HG03439 (cell line): ENCODE measurements around the gene HSD17B11.
"Not testable (repeated sequence)": the region's sequence is repeated elsewhere in the genome, so short reads cannot be mapped to it uniquely, and the experiment has no call there.

ENCODE experiments used
- ATAC-seq: cut with Tn5 transposase; IDR thresholded peaks from one replicate; pipeline ENCODE4 v1.9.1; 2021; ENCODE audit warnings: mild to moderate bottlenecking, moderate library complexity; ENCODE audit not compliant: unreplicated experiment

Gene HSD17B11

GRCh38 chr4:87360338-87360935, 30.6 kb downstream of the HSD17B11 start:
- ATAC-seq = no peak

GRCh38 chr4:87359258-87359657, 31.7 kb downstream of the HSD17B11 start:
- no peak for ATAC-seq

GRCh38 chr4:87356832-87357526, 34.0 kb downstream of the HSD17B11 start:
- no peak for ATAC-seq

- ATAC-seq = no peak
Observed at GRCh38 chr4:87354168-87355102, 36.6 kb downstream of the HSD17B11 start.

GRCh38 chr4:87353592-87353991, 37.4 kb downstream of the HSD17B11 start:
- peak; percentile 81 for ATAC-seq

- ATAC-seq = no peak
Observed at GRCh38 chr4:87345139-87345538, 45.8 kb downstream of the HSD17B11 start.

- no peak for ATAC-seq
Observed at GRCh38 chr4:87342872-87343271, 48.1 kb downstream of the HSD17B11 start.

- ATAC-seq = not testable (repeated sequence)
Observed at GRCh38 chr4:87341954-87342635, 48.9 kb downstream of the HSD17B11 start.

- ATAC-seq = no peak
Observed at GRCh38 chr4:87339440-87339839, 51.5 kb downstream of the HSD17B11 start.

GRCh38 chr4:87337361-87337760, 53.6 kb downstream of the HSD17B11 start:
- ATAC-seq = no peak

GRCh38 chr4:87333267-87333666, 57.7 kb downstream of the HSD17B11 start:
- ATAC-seq = no peak

- no peak for ATAC-seq
Observed at GRCh38 chr4:87330761-87331160, 60.2 kb downstream of the HSD17B11 start.

- no peak for ATAC-seq
Observed at GRCh38 chr4:87327136-87327535, 63.9 kb downstream of the HSD17B11 start.

GRCh38 chr4:87326460-87326859, 64.5 kb downstream of the HSD17B11 start:
- no peak for ATAC-seq

- no peak for ATAC-seq
Observed at GRCh38 chr4:87322754-87323153, 68.2 kb downstream of the HSD17B11 start, which contains the start of gene HSD17B13. TSS of gene HSD17B13 (minus strand) at chr4:87322882. CDS start at chr4:87322841, 41 bp downstream.

- ATAC-seq = no peak
Observed at GRCh38 chr4:87321888-87322287, 69.1 kb downstream of the HSD17B11 start.

GRCh38 chr4:87317527-87317926, 73.5 kb downstream of the HSD17B11 start:
- no peak for ATAC-seq

- ATAC-seq = no peak
Observed at GRCh38 chr4:87316961-87317360, 74.0 kb downstream of the HSD17B11 start.

- not testable (repeated sequence) for ATAC-seq
Observed at GRCh38 chr4:87315000-87315399, 76.0 kb downstream of the HSD17B11 start.

GRCh38 chr4:87313756-87314155, 77.2 kb downstream of the HSD17B11 start:
- ATAC-seq = no peak

GRCh38 chr4:87311684-87312083, 79.3 kb downstream of the HSD17B11 start:
- ATAC-seq = no peak
